Adipose tissue (tissue), 3 donors: ENCODE measurements around the gene SLC38A1. TPM values are rescaled to one million over a fixed set of nuclear protein-coding genes. Genes with fewer than 3 reads are reported as not detected.
"Not testable (repeated sequence)": the region's sequence is repeated elsewhere in the genome, so short reads cannot be mapped to it uniquely, and the experiment has no call there.

Experiments used
- H3K27ac ChIP-seq: one replicate; pipeline ENCODE4 v1.5.1; 2013; ENCODE audit warnings: low read depth, low read length
- WGBS, 3 donors: extraction: QIAGEN DNeasy Blood & Tissue Kit; methylation state at CpG; one replicate each; pipeline ENCODE4 v1.1.7; 2013; 5-methylcytosine and 5-hydroxymethylcytosine counted together
- polyA plus RNA-seq, 3 donors: library from polyadenylated mRNA; stranded (reverse); fragments of 200-250 nt; gene quantifications; one replicate each; pipeline ENCODE4 v1.2.3, GENCODE V29; 2013
- donor health status: healthy with polysubstance abuse.
- donor health status: Bipolar disorder and iron deficiency.
- donor health status: healthy.

Gene SLC38A1
- polyA plus RNA-seq: 1 to 10 TPM; 2.6 to 9.6 (median 3.3) TPM

DNA sequence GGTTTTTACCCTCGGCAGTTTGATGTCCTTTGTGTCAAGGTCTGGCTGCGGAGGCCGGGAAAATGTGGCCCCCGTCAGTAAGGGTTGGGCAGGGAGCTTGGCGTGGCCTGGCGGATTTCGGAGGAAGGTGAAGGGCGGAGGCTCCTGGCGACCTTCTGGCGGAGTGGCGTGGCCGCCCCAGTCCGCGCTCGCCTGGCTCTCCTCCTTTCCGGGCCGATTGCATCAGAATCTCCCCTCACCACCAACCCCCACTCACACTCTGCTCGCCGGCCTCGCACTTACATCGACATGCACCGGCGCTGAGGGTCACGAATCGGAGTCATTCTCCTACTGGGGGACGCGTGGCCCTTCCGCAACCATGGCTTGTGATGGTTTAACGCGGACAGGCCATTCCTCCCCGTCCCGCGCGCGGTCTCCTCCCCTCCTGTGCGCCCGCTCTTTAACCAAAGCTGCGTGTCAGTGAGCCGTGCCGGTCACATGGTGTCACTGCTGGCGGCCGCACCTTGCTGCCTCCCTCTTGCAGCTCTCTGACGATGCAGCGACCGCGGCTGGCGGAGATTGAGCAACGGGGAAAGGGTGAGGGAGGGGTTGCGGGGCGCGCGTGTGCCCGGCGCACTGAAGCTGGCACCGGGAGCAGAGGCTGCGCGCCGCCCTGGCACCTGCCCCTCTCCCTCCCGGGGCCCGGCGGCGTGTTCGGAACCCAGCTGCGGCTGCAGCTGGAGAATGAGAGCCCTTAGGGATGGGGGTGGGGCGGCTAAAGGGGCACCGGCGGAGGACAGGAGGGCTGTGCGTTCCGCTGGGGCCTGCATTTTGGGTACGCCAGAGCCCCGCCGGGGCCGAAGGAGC, at the start of gene SLC38A1:
Gene SLC38A1 (minus strand): TSS at position 461 of the 846 bp plus-strand sequence. CDS start 29,243 bp downstream, outside the sequence.
- 0 to 1% (median 0%) methylated on average over 68 to 73 of the region's 73 CpGs for WGBS, 3 donors
- no peak within 1 kb of the TSS for H3K27ac ChIP-seq

DNA sequence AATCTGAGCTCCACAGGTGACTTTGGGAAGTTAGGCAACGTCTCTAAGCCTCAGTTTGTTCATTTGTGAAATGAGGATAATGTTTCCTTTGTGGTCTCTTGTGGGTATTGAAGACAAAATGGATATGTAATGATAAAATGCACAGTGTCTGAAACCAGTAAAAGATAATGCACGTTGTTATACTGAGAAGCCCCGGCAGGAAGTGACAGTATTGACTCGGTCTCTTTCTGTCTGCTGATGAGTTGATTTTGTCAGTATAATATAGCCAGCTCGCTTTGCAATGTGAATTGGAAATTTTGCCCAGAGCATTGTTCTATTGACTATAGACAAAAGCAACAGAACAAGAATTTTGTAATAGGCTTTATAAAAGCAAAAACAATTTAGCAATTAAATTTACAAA, 49.2 kb upstream of the SLC38A1 start:
- H3K27ac ChIP-seq: no peak overlapping the region
- 67 to 76% (median 69%) methylated on average over 5 of the region's 5 CpGs for WGBS, 3 donors

DNA sequence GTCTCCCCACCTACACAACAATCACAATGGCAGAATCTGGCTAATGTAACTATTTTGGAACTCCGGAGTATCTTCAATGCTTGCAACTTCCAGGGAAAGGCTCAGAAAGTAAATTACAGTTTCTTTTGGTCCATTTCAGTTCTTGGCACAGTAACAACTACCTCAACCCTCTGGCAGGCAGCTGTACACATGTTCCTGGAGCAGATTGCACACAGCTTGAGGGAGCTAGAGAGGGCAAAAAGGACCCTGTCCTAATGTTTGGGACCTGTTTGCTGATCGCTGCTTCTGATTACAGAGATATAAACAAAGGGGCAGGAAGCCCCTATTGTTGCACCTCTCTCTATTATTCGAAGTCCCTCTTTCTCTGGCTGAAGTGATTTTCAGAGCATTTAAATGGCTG, 35.2 kb upstream of the SLC38A1 start:
- 55 to 63% (median 57%) methylated on average over 3 of the region's 3 CpGs for whole genome bisulfite sequencing, 3 donors

DNA sequence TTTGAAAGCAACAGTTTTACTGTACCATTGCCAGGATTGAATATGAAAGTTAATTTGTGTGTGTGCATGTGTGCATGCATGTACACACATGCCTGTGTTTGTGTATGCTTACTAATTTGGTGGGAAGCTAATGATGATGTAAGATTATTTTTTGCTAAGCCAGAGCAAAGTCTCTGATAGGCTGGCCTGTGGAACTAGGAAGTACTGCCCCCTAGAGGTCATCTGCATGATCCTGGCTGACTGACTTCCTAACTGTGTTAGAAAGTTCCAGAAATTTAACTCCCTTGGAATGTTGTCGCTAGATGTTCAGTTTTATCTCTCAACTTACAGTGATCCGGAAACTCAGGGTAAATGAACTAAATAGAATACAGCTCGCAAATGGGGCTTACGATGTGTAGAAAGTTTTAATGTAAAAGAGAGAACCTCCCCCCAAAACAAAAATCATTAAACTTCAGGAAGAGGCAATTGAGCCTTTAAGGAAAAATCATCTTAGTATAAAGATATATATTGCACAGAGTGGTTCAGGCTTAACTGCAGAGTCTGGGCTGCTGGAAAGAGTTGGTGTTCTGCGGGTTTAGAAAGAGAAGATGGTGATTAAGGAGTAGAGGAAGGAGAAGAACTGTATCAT, 34.3 kb upstream of the SLC38A1 start:
- no peak overlapping the region for H3K27ac ChIP-seq
- WGBS, 3 donors: 72 to 96% (median 89%) methylated on average over 5 of the region's 5 CpGs

More for the DNA sequence above, 35.2 kb upstream of the SLC38A1 start:
- no peak overlapping the region for H3K27ac ChIP-seq

DNA sequence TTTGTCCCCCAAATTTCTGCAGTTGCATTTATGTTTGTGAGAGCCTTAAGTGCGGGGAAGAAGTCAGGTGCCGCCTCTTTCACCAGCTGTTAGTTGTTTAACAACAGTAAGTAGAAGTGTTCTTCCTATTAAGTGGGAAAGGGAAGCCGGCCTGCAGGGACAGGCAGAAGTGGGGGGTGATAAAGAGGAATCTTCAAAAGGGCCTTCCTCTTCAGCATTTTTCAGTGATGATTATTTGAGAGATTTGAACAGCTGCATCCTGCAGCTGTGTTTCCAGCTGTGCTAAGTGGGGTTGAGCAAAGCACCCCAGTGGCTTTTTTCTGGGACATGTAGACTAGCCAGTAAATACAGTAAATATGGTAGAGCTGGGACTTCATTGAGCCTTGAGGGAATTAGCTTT, 32.1 kb upstream of the SLC38A1 start:
- WGBS, 3 donors: 18 to 72% (median 23%) methylated on average over 3 of the region's 3 CpGs
- no peak overlapping the region for H3K27ac ChIP-seq

DNA sequence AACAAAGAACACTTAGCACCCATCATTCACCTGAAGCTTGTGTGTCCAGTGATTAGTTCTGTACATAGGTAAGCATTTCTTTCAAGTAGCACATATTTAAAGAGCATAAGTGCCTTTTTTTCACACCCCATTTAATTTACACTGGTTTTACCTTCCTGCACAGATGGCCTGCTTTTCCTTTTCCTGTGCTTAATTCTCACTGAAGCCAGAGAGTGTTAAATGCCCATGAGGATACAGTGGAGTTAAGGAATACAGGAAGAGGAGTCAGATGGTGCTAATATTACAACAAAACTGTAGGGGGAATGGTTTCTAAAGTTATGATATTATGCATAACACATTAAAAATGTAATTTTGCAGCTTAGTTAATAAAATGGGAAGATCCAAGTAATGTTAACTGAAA, 31.0 kb upstream of the SLC38A1 start:
- H3K27ac ChIP-seq: no peak overlapping the region

DNA sequence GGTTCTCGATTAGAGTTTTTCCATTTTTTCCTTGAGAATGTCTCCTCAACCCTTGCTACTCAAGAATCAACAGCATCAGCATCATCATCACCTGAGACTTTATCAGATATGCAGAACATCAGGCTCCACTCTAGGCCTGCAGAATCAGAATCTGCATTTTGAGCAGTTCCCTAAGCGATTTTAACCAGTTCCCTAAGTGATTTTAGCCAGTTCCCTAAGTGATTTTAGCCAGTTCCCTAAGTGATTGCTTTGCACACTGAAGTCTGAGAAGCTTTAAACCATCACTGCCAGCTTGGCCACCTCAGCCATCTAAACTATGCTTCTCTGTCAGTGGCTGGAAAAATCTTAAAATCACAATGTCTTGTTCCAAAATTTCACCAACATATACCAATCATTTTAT, 29.4 kb upstream of the SLC38A1 start:
- no peak overlapping the region for H3K27ac ChIP-seq
- 84 to 94% (median 87%) methylated on average over 2 of the region's 2 CpGs for WGBS, 3 donors

DNA sequence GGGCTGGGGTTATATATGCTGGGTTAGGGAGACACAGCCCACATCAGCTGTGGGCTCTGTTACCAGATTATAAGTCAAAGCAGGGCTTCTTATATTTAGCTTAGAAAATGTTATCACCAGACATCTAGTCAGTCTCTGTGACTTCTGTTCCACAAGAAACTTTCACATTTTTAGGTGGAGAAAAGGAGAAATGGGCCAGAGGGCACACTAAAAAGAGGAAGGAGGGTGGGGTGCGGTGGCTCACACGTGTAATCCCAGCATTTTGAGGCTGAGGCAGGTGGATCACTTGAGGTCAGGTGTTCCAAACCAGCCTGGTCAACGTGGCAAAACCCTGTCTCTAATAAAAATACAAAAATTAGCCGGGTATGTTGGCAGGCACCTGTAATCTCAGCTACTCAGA, 28.0 kb upstream of the SLC38A1 start:
- no peak overlapping the region for H3K27ac ChIP-seq
- WGBS, 3 donors: 63 to 75% (median 68%) methylated on average over 4 of the region's 4 CpGs

DNA sequence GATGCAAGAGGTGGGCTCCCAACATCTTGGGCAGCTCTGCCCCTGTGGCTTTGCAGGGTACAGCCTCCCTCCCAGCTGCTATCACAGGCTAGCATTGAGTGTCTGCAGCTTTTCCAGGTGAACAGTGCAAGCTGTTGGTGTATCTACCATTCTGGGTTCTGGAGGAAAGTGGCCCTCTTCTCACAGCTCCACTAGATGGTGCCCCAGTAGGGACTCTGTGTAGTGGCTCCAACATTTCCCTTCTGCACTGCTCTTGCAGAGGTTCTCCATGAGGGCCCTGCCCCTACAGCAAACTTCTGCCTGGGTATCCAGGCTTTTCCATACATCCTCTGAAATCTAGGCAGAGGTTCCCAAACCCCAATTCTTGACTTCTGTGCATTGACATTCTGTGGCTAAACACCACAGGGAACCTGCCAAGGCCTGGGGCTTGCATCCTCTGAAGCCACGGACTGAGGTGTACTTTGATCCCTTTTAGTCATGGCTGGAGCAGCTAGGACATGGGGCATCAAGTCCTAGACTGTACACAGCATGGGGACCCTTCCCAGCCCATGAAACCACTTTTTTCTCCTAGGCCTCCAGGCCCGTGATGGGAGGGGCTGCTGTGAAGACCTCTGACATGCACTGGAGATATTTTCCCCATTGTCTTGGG, 24.0 kb upstream of the SLC38A1 start:
- 57 to 88% (median 84%) methylated on average over 2 of the region's 2 CpGs for WGBS, 3 donors
- no peak overlapping the region for H3K27ac ChIP-seq

DNA sequence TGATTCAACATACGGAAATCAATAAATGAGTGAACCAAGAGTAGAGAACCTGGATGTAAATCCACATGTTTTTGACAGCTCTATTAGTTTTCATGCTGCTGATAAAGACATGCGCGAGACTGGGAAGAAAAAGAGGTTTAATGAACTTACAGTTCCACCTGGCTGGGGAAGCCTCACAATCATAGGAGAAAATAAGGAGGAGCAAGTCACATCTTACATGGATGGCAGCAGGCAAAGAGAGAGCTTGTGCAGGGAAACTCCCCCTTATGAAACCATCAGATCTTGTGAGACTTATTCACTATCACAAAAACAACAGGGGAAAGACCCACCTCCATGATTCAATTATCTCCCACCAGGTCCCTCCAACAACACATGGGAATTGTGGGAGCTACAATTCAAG, 23.1 kb upstream of the SLC38A1 start:
- 89 to 97% (median 96%) methylated on average over 3 of the region's 3 CpGs for WGBS, 3 donors
- H3K27ac ChIP-seq: not testable (repeated sequence)

DNA sequence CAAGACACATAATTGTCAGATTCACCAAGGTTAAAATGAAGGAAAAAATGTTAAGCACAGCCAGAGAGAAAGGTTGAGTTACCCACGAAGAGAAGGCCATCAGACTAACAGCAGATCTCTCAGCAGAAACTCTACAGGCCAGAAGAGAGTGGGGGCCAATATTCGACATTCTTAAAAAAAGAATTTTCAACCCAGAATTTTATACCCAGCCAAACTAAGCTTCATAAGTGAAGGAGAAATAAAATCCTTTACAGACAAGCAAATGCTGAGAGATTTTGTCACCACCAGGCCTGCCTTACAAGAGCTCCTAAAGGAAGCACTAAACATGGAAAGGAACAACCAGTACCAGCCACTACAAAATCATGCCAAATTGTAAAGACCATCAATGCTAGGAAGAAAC, 16.3 kb upstream of the SLC38A1 start:
- 72 to 77% (median 73%) methylated on average over 2 of the region's 2 CpGs for WGBS, 3 donors
- H3K27ac ChIP-seq: not testable (repeated sequence)

DNA sequence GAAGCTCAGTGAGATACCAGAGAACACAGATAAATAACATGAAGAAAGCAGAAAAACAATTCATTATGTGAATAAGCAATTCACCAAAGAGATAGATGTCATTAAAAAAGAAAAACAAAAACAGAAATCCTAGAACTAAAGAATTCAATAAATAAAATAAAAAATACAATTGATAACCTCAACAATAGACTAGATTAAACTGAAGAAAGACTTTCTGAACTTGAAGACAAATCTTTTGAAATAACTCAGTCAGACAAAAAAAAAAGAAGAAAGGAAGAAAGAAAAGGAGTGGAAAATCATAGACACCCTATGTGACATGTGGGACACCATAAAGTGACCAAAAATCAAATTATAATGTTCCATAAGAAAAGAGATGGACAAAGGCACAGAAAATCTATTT, 14.0 kb upstream of the SLC38A1 start:
- H3K27ac ChIP-seq: no peak overlapping the region

DNA sequence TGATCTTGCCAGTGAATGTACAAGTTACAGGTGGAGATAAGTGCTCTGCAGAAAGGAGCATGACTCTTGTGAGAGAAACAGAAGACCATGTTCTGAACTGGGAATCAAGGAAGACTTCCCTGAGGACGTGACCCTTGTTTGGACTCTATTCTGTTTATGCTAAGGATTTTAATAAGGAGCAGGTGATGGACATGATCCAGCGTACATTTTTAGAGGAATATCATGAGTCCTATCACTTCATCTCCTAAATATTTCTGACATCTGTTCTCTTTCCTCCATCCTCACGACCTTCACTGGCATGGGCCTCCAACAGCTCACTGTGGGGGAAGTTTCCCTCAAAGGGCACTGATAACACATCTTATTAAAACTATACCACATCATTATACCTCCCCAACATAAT, 7.9 kb upstream of the SLC38A1 start:
- whole genome bisulfite sequencing, 3 donors: 81 to 86% (median 83%) methylated on average over 3 of the region's 3 CpGs
- H3K27ac ChIP-seq: no peak overlapping the region

DNA sequence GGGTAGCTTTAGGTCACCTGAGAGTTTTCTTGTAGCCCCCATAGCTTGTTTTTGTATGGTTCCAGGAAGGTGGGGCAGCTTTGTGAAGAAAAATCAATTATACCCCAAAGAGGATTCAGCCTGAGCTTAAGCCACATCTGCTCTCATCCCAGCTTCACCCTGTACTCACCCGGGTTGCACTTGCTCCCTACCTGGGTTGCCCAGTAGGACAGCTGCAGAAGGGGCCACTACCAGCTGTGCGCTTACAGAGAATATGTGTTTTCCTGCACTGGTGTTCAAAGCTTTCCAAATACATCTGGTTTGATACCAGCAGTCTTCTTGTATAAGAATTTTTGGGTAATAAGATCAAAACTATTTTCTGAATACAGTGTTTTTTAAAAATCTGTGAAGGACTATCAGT, 3.0 kb upstream of the SLC38A1 start:
- 76 to 100% (median 90%) methylated on average over 2 of the region's 2 CpGs for WGBS, 3 donors
- no peak overlapping the region for H3K27ac ChIP-seq

DNA sequence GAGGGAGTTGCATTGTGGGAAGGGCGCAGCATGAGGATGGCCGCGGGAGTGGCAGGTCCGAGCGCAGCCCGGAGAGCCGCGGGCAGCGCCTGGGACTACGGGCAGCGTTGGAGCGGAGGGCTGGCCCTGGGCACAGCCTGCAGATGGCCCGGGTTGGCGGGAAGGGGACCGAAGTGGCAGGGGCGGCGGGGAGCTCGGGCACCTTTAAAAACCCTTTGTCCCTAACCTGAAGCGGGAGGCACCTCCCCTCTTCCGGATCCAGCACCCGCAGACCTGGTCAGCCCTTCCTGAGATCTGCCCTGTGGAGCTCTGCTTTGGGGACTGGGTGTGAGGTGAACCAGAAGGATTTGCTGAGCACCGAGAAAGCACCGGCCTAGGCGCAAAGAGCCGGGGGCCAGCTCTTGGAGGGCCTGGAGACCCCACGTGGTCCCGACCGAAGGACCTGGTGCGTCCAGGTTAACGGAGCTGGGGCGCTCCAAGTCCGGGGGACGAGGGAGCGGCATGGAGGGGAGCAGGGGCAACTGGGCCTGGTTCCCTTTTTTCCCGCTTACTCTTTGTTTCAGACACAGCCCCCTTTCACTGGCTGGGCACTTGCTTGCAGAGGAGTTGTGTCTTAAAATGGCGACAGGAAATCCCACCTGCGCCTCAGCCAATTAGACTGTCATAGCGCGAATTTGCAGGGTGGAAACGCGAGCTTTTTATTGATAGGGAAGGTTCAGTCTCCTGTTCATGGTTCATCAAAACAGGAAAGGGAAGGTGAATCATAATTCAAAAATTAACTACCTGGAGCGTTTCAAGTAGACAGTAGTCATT, 792 bp upstream of the SLC38A1 start:
- 17 to 27% (median 25%) methylated on average over 42 of the region's 42 CpGs for WGBS, 3 donors
- H3K27ac ChIP-seq: no peak overlapping the region

DNA sequence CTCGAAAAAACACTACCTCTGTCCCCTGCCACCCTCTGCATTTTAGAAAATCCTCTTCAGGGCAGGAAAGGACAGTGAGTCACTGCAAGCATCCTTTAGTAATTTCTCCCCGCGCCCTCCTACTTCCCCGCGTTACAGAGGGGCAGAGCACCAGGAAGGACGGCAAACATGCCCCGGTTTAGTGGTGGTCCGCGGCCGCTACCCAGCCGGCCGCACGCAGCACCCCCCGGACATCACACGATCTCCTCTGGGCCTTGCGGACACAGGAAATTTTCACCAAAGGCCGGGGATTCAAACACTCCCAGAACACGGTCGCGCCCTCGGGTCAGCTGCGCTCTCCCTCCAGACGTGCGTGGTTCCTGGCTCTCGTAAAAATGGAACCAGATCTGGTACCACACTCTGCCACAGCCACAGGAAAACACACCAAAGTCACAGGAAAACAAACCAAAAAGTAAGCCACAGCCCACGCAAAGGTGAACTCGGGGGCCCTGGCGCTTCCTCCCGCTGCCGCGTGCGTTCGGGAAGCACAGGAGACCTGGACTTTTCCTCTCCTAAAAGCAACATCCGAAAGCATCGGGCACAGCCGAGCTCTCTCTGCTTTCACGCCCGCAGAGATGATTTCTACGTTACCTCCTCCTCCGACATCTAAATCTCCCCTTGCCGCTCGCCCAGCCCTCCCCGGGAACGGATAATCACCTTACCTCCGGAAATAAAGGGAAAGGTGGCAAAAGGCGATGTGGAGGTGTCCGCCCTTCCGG, 839 bp downstream of the SLC38A1 start:
- WGBS, 3 donors: 1% methylated on average over 48 of the region's 48 CpGs
- no peak overlapping the region for H3K27ac ChIP-seq

DNA sequence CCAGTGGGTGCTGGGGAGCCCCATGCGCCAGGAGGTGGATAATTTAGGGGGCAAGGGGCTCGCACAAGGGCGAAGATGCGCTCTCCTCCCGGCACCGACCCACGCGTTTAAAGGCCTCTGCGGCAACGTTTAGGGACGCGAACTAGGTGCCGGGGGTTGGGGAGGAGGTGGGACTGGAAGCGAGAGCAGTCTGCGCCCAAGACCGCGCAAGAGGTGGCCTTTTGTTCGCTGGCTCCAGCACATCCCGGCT, 1.3 kb downstream of the SLC38A1 start:
- 0 to 2% (median 0%) methylated on average over 19 of the region's 19 CpGs for WGBS, 3 donors
- H3K27ac ChIP-seq: no peak overlapping the region

DNA sequence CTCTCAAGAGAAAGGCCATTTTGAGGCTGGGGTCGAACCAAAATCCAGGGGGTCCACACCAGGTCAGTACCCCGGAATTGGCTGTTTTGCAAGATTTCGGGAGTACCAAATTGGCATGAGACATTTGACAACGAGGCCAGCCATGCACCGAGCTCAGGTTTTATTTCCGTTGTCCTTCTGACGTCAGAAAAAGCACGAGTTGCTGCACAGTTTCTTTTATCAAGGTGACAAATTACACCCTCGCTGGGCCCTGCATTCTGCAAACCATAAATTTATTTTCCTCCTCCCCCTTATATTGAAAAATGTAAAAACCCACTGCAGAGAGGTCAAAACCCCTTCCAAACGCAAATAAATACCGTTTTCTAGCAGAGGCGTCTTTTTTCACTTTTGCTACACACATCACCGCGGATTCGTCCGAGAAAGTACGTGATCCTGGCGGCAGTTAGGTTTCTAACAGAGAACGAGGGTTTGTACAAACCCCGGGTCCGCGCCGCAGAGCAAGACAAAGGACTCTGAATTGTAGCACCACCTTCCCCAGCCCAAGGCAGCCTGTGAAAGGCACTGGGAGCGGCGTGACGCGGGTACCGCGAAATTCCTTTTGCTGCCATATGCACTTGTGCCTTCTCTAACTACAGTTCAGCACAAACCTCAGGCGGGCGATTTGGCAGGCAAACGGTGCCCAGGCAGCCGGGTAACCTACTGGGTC, 1.8 kb downstream of the SLC38A1 start:
- 2 to 7% (median 5%) methylated on average over 33 of the region's 33 CpGs for WGBS, 3 donors
- H3K27ac ChIP-seq: no peak overlapping the region
